HL-60 (cell line): ENCODE results near the gene CNOT6.

ENCODE experiments used
- CTCF ChIP-seq: IDR thresholded peaks from one replicate; pipeline ENCODE4 v1.5.1; 2011; ENCODE audit warnings: low read length, control low read depth, inconsistent platforms; ENCODE audit not compliant: insufficient read depth
- GABPA ChIP-seq: IDR thresholded peaks from 2 replicates; pipeline ENCODE4 v1.6.1; 2012; ENCODE audit warnings: low read depth
- POLR2AphosphoS5 ChIP-seq: IDR thresholded peaks from 2 replicates; pipeline ENCODE4 v1.6.1; 2012; ENCODE audit warnings: low read depth

- TF ChIP-seq CTCF (no peak), POLR2AphosphoS5 (no peak), GABPA (no peak)
These were observed 108.4 kb downstream of the CNOT6 start for GRCh38 chr5:180602481-180603075.
